HUES48 (cell line): Measurements from ENCODE around the gene UNC13D.

Source experiments
- H3K27ac ChIP-seq: one replicate; pipeline ENCODE4 v1.7.0; 2013; ENCODE audit warnings: low read depth, low read length, inconsistent platforms
- H3K27me3 ChIP-seq: 2 replicates; pipeline ENCODE4 v1.6.1; 2013; ENCODE audit warnings: mild to moderate bottlenecking, low read length; ENCODE audit not compliant: control insufficient read depth, insufficient read depth
- H3K36me3 ChIP-seq: 2 replicates; pipeline ENCODE4 v1.6.1; 2013; ENCODE audit warnings: low read length; ENCODE audit not compliant: control insufficient read depth, insufficient read depth
- H3K4me1 ChIP-seq: 2 replicates; pipeline ENCODE4 v1.6.1; 2013; ENCODE audit warnings: mild to moderate bottlenecking, low read length; ENCODE audit not compliant: control insufficient read depth, insufficient read depth
- H3K4me3 ChIP-seq: 2 replicates; pipeline ENCODE4 v1.5.1; 2013; ENCODE audit warnings: mild to moderate bottlenecking, low read depth, low read length
- H3K9ac ChIP-seq: 2 replicates; pipeline ENCODE4 v1.6.1; 2013; ENCODE audit warnings: mild to moderate bottlenecking, low read depth, low read length, moderate library complexity
- H3K9me3 ChIP-seq: 2 replicates; pipeline ENCODE4 v1.6.1; 2013; ENCODE audit warnings: low read length; ENCODE audit not compliant: control insufficient read depth, insufficient read depth

UNC13D gene

GRCh38 chr17:75806822-75807500 lies 37.2 kb downstream of the UNC13D start:
- no peak overlapping the region for H3K27ac ChIP-seq
- H3K27me3 ChIP-seq = no peaks in the 10 kb centered on the region
- H3K9me3 ChIP-seq = no peaks in the 10 kb centered on the region
- no peak overlapping the region for H3K4me3 ChIP-seq
- H3K4me1 ChIP-seq = no peaks in the 10 kb centered on the region
- H3K9ac ChIP-seq = no peak overlapping the region
- peaks cover 43% of the 10 kb centered on the region for H3K36me3 ChIP-seq

GRCh38 chr17:75803883-75804282 lies 40.3 kb downstream of the UNC13D start:
- Histone ChIP-seq H3K36me3 (peaks cover 30% of the 10 kb centered on the region), H3K9me3 (no peaks in the 10 kb centered on the region), H3K4me3 (no peak overlapping the region), H3K27me3 (no peaks in the 10 kb centered on the region), H3K9ac (no peak overlapping the region), H3K4me1 (no peaks in the 10 kb centered on the region), H3K27ac (no peak overlapping the region)

DNA sequence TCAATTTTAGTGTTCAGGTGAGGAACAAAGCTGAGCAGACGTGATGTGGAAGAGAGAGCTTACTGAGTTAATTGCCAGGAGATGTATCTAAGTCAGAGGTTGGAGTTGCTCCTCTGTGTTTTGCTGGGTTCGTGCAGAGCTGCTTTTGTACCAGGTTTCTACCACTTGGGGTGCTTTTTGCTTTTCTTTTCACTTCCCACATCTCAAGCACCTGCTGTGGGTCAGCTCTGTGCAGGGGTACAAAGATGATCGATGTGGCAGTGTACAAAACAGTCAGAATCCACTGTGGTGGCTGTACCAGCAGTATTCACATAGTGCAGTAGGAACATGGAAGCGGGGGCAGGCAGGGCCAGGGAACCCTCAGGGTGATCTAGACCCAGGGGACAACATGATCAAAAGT lies 44.8 kb downstream of the UNC13D start:
- H3K9ac ChIP-seq = no peak overlapping the region
- H3K9me3 ChIP-seq = no peaks in the 10 kb centered on the region
- no peak overlapping the region for H3K4me3 ChIP-seq
- H3K27ac ChIP-seq = no peak overlapping the region
- no peaks in the 10 kb centered on the region for H3K27me3 ChIP-seq
- H3K4me1 ChIP-seq = no peaks in the 10 kb centered on the region
- H3K36me3 ChIP-seq = peaks cover 56% of the 10 kb centered on the region

GRCh38 chr17:75795820-75796607 lies 48.2 kb downstream of the UNC13D start:
- Histone ChIP-seq H3K27me3 (no peaks in the 10 kb centered on the region), H3K27ac (no peak overlapping the region), H3K36me3 (peaks cover 71% of the 10 kb centered on the region)

GRCh38 chr17:75793460-75793859 lies 50.7 kb downstream of the UNC13D start:
- Histone ChIP-seq H3K36me3 (peaks cover 57% of the 10 kb centered on the region), H3K27ac (no peak overlapping the region), H3K9me3 (no peaks in the 10 kb centered on the region), H3K9ac (no peak overlapping the region), H3K4me1 (no peaks in the 10 kb centered on the region), H3K27me3 (no peaks in the 10 kb centered on the region), H3K4me3 (no peak overlapping the region)

More at GRCh38 chr17:75795820-75796607, 48.2 kb downstream of the UNC13D start:
- Histone ChIP-seq H3K4me3 (no peak overlapping the region), H3K9ac (no peak overlapping the region), H3K4me1 (no peaks in the 10 kb centered on the region), H3K9me3 (no peaks in the 10 kb centered on the region)

- H3K9ac ChIP-seq = no peak overlapping the region
- H3K27ac ChIP-seq = no peak overlapping the region
- H3K36me3 ChIP-seq = peaks cover 47% of the 10 kb centered on the region
- H3K4me1 ChIP-seq = peaks cover under 1% of the 10 kb centered on the region; the same call in 1 of the 2 replicates
- H3K9me3 ChIP-seq = no peaks in the 10 kb centered on the region
- no peak overlapping the region for H3K4me3 ChIP-seq
- no peaks in the 10 kb centered on the region for H3K27me3 ChIP-seq
Measured at GRCh38 chr17:75791254-75791653, 53.0 kb downstream of the UNC13D start.

GRCh38 chr17:75785016-75785890 lies 59.0 kb downstream of the UNC13D start:
- Histone ChIP-seq H3K27ac (peak overlapping the region; percentile 100), H3K36me3 (0 out of 2 replicates have a peak, but pooled peaks cover 4% of the 10 kb centered on the region), H3K4me1 (peaks cover 27% of the 10 kb centered on the region)

GRCh38 chr17:75784473-75785015 lies 59.7 kb downstream of the UNC13D start, which contains the start of gene UNK:
Gene UNK (plus strand): TSS chr17:75784806. CDS start chr17:75784881, 75 bp downstream.
- Histone ChIP-seq H3K27me3 (no peaks in the 10 kb centered on the region), H3K4me1 (peaks cover 27% of the 10 kb centered on the region), H3K9me3 (no peaks in the 10 kb centered on the region), H3K36me3 (0 out of 2 replicates have a peak, but pooled peaks cover 4% of the 10 kb centered on the region), H3K4me3 (peak within 1 kb of the TSS; percentile 99), H3K27ac (peak within 1 kb of the TSS; percentile 100), H3K9ac (peak within 1 kb of the TSS; percentile 100)

More at GRCh38 chr17:75785016-75785890, 59.0 kb downstream of the UNC13D start:
- peak overlapping the region; percentile 99 for H3K4me3 ChIP-seq
- H3K9ac ChIP-seq = peak overlapping the region; percentile 100
- H3K27me3 ChIP-seq = no peaks in the 10 kb centered on the region
- H3K9me3 ChIP-seq = no peaks in the 10 kb centered on the region

GRCh38 chr17:75783803-75784472 lies 60.3 kb downstream of the UNC13D start:
- H3K9me3 ChIP-seq = no peaks in the 10 kb centered on the region
- H3K9ac ChIP-seq = peak overlapping the region; percentile 15; the same call in 1 of the 2 replicates
- peak overlapping the region; percentile 99 for H3K4me3 ChIP-seq
- H3K4me1 ChIP-seq = peaks cover 27% of the 10 kb centered on the region
- no peaks in the 10 kb centered on the region for H3K27me3 ChIP-seq
- H3K36me3 ChIP-seq = 0 out of 2 replicates have a peak, but pooled peaks cover 4% of the 10 kb centered on the region
- peak overlapping the region; percentile 100 for H3K27ac ChIP-seq
